SU-DHL-6 (cell line): ENCODE data around the gene MACROH2A2.

Source experiments
- H2AFZ ChIP-seq: fragments of 200-600 bp; sonication (generic); 2 replicates; pipeline ENCODE4 v1.6.1; 2014; ENCODE audit warnings: low read depth, mild to moderate bottlenecking, moderate library complexity, mixed read lengths, antibody characterized with exemption, low read length; ENCODE audit not compliant: severe bottlenecking
- H3F3A ChIP-seq: fragments of 200-600 bp; shearing (Covaris generic); 2 replicates; pipeline ENCODE4 v1.6.0; 2016; ENCODE audit warnings: antibody characterized with exemption, mild to moderate bottlenecking; ENCODE audit not compliant: insufficient read depth
- H3K27ac ChIP-seq: fragments of 200-600 bp; sonication (generic); 2 replicates; pipeline ENCODE4 v1.5.1; 2016; ENCODE audit warnings: low read depth, mild to moderate bottlenecking, low read length, moderate library complexity, mixed read lengths
- H3K27me3 ChIP-seq: fragments of 200-600 bp; sonication (generic), shearing (Covaris generic); 2 replicates; pipeline ENCODE4 v1.6.0; 2014; ENCODE audit warnings: mild to moderate bottlenecking, low read length
- H3K36me3 ChIP-seq: fragments of 200-600 bp; sonication (generic); 2 replicates; pipeline ENCODE4 v1.6.1; 2014; ENCODE audit warnings: mild to moderate bottlenecking, low read length, mixed read lengths
- H3K4me2 ChIP-seq: fragments of 300-600, 200-600 bp; shearing (Covaris generic), sonication (generic); 2 replicates; pipeline ENCODE4 v1.6.0; 2014; ENCODE audit warnings: low read length, low read depth, mild to moderate bottlenecking; ENCODE audit not compliant: poor library complexity, severe bottlenecking
- H3K4me3 ChIP-seq: fragments of 200-600 bp; sonication (generic); 2 replicates; pipeline ENCODE4 v1.5.1; 2014; ENCODE audit warnings: antibody characterized with exemption, low read length, mild to moderate bottlenecking, mixed read lengths; ENCODE audit not compliant: insufficient read depth, poor library complexity, severe bottlenecking
- H3K79me2 ChIP-seq: fragments of 200-600 bp; sonication (generic); 2 replicates; pipeline ENCODE4 v1.6.1; 2014; ENCODE audit warnings: mild to moderate bottlenecking, low read length, moderate library complexity; ENCODE audit not compliant: insufficient read depth
- H3K9ac ChIP-seq: fragments of 200-600 bp; sonication (generic); 2 replicates; pipeline ENCODE4 v1.7.0; 2014; ENCODE audit warnings: mild to moderate bottlenecking, low read length
- H3K9me2 ChIP-seq: fragments of 200-600 bp; sonication (generic); replicated peaks from 2 replicates; pipeline ENCODE4 v1.6.1; 2014; ENCODE audit warnings: low read length; ENCODE audit not compliant: insufficient read depth
- H3K9me3 ChIP-seq: fragments of 200-600 bp; sonication (generic); 2 replicates; pipeline ENCODE4 v1.6.1; 2014; ENCODE audit warnings: low read length, mixed read lengths; ENCODE audit not compliant: insufficient read depth
- H4K20me1 ChIP-seq: fragments of 200-600 bp; sonication (generic); 2 replicates; pipeline ENCODE4 v1.6.1; 2014; ENCODE audit warnings: low read depth, mild to moderate bottlenecking, antibody characterized with exemption, low read length, moderate library complexity, mixed read lengths
- EZH2phosphoT487 ChIP-seq: fragments of 200-600 bp; sonication (generic), shearing (Covaris generic); conservative IDR thresholded peaks from 2 replicates; pipeline ENCODE4 v1.6.1; 2018; ENCODE audit warnings: mild to moderate bottlenecking, antibody characterized with exemption, low read length, moderate library complexity, mixed read lengths
- TF ChIP-seq, protein P1 (sequence below): fragments of 200-600 bp; sonication (generic); IDR thresholded peaks from one replicate; pipeline ENCODE4 v1.5.1; 2017; ENCODE audit warnings: antibody characterized with exemption, mild to moderate bottlenecking, low read length, moderate library complexity; ENCODE audit not compliant: insufficient read depth, poor library complexity, severe bottlenecking

MACROH2A2 gene

DNA sequence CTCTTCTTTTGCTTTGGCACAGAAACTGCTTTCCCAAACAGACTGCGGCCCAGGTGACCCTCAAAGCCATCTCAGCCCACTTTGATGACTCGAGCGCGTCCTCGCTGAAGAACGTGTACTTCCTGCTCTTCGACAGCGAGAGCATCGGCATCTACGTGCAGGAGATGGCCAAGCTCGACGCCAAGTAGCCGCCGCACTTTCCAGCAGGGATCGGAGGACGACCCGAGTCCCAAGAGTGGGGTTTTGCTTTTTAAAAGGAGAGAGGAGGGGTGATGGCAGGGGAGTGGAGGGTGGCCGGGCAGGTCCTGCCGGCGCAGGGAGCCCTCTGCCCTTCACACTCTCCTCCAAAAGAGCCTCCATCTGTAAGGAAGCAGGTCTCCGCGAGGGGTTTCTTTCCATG, 58.9 kb downstream of the MACROH2A2 start:
- no peak for TF ChIP-seq EZH2phosphoT487
- TF ChIP-seq, protein P1, sequence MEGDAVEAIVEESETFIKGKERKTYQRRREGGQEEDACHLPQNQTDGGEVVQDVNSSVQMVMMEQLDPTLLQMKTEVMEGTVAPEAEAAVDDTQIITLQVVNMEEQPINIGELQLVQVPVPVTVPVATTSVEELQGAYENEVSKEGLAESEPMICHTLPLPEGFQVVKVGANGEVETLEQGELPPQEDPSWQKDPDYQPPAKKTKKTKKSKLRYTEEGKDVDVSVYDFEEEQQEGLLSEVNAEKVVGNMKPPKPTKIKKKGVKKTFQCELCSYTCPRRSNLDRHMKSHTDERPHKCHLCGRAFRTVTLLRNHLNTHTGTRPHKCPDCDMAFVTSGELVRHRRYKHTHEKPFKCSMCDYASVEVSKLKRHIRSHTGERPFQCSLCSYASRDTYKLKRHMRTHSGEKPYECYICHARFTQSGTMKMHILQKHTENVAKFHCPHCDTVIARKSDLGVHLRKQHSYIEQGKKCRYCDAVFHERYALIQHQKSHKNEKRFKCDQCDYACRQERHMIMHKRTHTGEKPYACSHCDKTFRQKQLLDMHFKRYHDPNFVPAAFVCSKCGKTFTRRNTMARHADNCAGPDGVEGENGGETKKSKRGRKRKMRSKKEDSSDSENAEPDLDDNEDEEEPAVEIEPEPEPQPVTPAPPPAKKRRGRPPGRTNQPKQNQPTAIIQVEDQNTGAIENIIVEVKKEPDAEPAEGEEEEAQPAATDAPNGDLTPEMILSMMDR: no peak

DNA sequence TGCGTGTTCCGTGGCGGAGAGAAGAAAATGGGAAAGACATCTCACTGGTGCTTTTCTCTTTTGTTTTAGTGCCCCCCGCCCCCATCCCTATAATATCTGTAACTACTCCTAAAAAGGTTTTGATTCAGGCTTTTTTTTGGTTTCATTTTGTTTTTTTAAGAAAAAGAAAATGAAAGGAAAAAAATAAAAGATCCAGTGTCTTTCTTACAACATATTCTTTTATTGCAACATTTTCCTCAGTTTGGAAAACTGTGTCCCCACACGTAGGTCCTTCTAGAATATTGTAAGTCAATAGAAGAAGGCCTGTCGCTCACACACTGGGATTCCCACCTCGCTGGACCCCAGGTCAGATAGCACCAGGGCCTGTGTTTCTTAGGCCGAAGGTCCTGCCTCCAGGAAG, 59.4 kb downstream of the MACROH2A2 start:
- no peak overlapping the region for H3K9ac ChIP-seq
- no peak overlapping the region for H3K4me2 ChIP-seq
- H3K4me3 ChIP-seq: no peak overlapping the region
- no peak overlapping the region for H3K27ac ChIP-seq
- H3K9me2 ChIP-seq: no peaks in the 10 kb centered on the region
- no peaks in the 10 kb centered on the region for H3K9me3 ChIP-seq
- H3F3A ChIP-seq: no peaks in the 10 kb centered on the region
- TF ChIP-seq, protein P1: no peak
- TF ChIP-seq EZH2phosphoT487: no peak
- H4K20me1 ChIP-seq: no peaks in the 10 kb centered on the region
- no peaks in the 10 kb centered on the region for H3K27me3 ChIP-seq
- no peak overlapping the region for H2AFZ ChIP-seq
- H3K79me2 ChIP-seq: no peaks in the 10 kb centered on the region
- H3K36me3 ChIP-seq: no peaks in the 10 kb centered on the region

More for the DNA sequence above, 58.9 kb downstream of the MACROH2A2 start:
- Histone ChIP-seq H3K27me3 (no peaks in the 10 kb centered on the region), H3K27ac (no peak overlapping the region), H3K4me2 (no peak overlapping the region), H3K79me2 (no peaks in the 10 kb centered on the region), H4K20me1 (no peaks in the 10 kb centered on the region), H3K4me3 (no peak overlapping the region), H3K9me3 (no peaks in the 10 kb centered on the region), H3K36me3 (no peaks in the 10 kb centered on the region), H3K9me2 (no peaks in the 10 kb centered on the region), H3K9ac (no peak overlapping the region), H3F3A (no peaks in the 10 kb centered on the region), H2AFZ (no peak overlapping the region)

DNA sequence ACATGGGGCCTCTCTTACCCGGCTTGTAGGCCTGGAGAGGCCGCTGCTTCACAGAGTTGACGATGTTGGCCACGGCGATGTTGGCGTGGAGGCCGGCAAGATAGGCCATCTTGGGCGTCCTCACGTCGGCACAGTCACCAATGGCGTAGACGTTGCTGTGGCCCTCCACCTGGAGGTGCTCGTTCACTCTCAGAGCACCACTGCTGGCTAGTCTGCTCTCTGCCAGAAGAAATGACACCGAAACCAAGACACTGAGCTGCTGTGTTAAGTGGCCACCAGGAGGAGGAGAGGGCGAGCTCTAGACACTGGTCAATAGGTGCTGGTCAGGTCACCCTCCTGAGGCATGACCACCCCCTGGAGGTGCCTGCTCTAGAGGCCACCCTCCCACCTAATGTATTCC, 62.3 kb downstream of the MACROH2A2 start:
- Histone ChIP-seq H3K36me3 (no peaks in the 10 kb centered on the region), H3K27ac (no peak overlapping the region), H4K20me1 (no peaks in the 10 kb centered on the region), H3K9me3 (no peaks in the 10 kb centered on the region), H3K4me2 (no peak overlapping the region), H3F3A (no peaks in the 10 kb centered on the region), H3K79me2 (no peaks in the 10 kb centered on the region), H3K9ac (no peak overlapping the region), H3K4me3 (no peak overlapping the region), H3K27me3 (no peaks in the 10 kb centered on the region), H3K9me2 (no peaks in the 10 kb centered on the region), H2AFZ (no peak overlapping the region)
- TF ChIP-seq EZH2phosphoT487: no peak
- TF ChIP-seq, protein P1: no peak
